Glutamatergic neuron (in vitro differentiated cells): ENCODE results near the gene TMEM205. TPM values are rescaled to one million over a fixed set of nuclear protein-coding genes. Genes with fewer than 3 reads are reported as not detected.

Source experiments
- DNase-seq: peaks from one replicate; pipeline ENCODE4 v3.0.0; 2022
- H3K27ac Mint-ChIP-seq: one replicate; pipeline ENCODE4 v1.8.0; 2020; ENCODE audit warnings: mild to moderate bottlenecking, mixed read lengths, inconsistent platforms; ENCODE audit not compliant: unreplicated experiment
- H3K27me3 Mint-ChIP-seq: one replicate; pipeline ENCODE4 v1.8.0; 2020; ENCODE audit warnings: mild to moderate bottlenecking, moderate library complexity, mixed read lengths, inconsistent platforms; ENCODE audit not compliant: unreplicated experiment
- H3K36me3 Mint-ChIP-seq: one replicate; pipeline ENCODE4 v1.8.0; 2020; ENCODE audit warnings: mild to moderate bottlenecking, mixed read lengths, inconsistent platforms; ENCODE audit not compliant: unreplicated experiment
- H3K4me1 Mint-ChIP-seq: one replicate; pipeline ENCODE4 v1.8.0; 2020; ENCODE audit warnings: mild to moderate bottlenecking, low read depth, mixed read lengths, inconsistent platforms; ENCODE audit not compliant: unreplicated experiment
- H3K4me3 Mint-ChIP-seq: one replicate; pipeline ENCODE4 v1.8.0; 2020; ENCODE audit warnings: mild to moderate bottlenecking, mixed read lengths, inconsistent platforms; ENCODE audit not compliant: unreplicated experiment
- H3K9me3 Mint-ChIP-seq: one replicate; pipeline ENCODE4 v1.8.0; 2020; ENCODE audit warnings: mild to moderate bottlenecking, moderate library complexity, mixed read lengths, inconsistent platforms; ENCODE audit not compliant: unreplicated experiment
- total RNA-seq: library from RNA; stranded (reverse); fragmentation: NEBNext Ultra II Directional; extraction: Animal tissue kit (Norgen Biotek cat#: 25700); gene quantifications from one replicate; pipeline ENCODE4 v1.2.1, GENCODE V29; 2021; ENCODE audit not compliant: unreplicated experiment
- TF ChIP-seq, protein P1 (sequence below): fragments of 200-600 bp; sonication (generic); IDR thresholded peaks from one replicate; pipeline ENCODE4 v1.5.0; 2021; ENCODE audit not compliant: partially characterized antibody, unreplicated experiment

TMEM205 gene
- total RNA-seq, 1 donor from 2014 or later = 43.1 TPM

DNA sequence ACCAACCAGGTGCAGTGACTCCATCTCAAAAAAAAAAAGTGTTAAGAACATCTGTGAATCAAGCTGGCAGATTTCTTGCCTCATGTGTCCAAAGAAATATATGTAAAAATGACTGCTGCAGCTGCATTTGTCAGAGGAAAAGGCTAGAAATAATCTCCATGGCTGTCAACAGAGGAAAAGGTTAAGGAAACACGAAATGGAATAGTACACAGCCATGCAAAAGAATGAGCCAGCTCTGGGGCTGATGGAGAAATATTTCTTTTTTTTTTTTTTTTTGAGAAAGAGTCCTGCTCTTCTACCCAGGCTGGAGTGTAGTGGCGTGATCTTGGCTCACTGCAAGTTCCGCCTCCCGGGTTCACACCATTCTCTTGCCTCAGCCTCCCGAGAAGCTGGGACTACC is 13.2 kb downstream of the TMEM205 start:
- no peak overlapping the region for H3K27ac Mint-ChIP-seq
- peaks cover 7% of the 10 kb centered on the region for H3K36me3 Mint-ChIP-seq
- H3K4me3 Mint-ChIP-seq = no peak overlapping the region
- TF ChIP-seq, protein P1, sequence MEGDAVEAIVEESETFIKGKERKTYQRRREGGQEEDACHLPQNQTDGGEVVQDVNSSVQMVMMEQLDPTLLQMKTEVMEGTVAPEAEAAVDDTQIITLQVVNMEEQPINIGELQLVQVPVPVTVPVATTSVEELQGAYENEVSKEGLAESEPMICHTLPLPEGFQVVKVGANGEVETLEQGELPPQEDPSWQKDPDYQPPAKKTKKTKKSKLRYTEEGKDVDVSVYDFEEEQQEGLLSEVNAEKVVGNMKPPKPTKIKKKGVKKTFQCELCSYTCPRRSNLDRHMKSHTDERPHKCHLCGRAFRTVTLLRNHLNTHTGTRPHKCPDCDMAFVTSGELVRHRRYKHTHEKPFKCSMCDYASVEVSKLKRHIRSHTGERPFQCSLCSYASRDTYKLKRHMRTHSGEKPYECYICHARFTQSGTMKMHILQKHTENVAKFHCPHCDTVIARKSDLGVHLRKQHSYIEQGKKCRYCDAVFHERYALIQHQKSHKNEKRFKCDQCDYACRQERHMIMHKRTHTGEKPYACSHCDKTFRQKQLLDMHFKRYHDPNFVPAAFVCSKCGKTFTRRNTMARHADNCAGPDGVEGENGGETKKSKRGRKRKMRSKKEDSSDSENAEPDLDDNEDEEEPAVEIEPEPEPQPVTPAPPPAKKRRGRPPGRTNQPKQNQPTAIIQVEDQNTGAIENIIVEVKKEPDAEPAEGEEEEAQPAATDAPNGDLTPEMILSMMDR = no peak
- H3K27me3 Mint-ChIP-seq = no peaks in the 10 kb centered on the region
- peaks cover 3% of the 10 kb centered on the region for H3K9me3 Mint-ChIP-seq
- H3K4me1 Mint-ChIP-seq = peaks cover under 1% of the 10 kb centered on the region
- no peak for DNase-seq

DNA sequence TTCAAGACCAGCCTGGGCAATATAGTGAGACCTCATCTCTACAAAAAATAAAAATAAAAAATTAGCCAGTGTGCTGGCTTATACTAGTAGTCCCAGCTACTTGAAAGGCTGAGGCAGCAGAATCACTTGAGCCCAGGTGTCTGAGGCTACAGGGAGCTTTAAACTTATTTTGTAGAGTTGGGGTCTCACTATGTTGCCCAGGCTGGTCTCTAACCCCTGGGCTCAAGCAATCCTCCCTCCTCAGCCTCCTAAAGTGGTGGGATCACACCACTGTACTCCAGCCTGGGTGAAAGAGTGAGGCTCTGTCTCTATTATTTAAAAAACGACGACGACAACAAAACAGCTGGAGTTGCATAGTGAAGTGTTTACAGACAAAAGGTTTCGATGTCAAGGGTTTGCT is 14.6 kb downstream of the TMEM205 start:
- Mint-ChIP-seq H3K4me3 (no peak overlapping the region), H3K27ac (no peak overlapping the region), H3K36me3 (peaks cover 7% of the 10 kb centered on the region), H3K4me1 (no peaks in the 10 kb centered on the region), H3K27me3 (no peaks in the 10 kb centered on the region), H3K9me3 (peaks cover 4% of the 10 kb centered on the region)
- no peak for DNase-seq
- TF ChIP-seq, protein P1 = no peak

DNA sequence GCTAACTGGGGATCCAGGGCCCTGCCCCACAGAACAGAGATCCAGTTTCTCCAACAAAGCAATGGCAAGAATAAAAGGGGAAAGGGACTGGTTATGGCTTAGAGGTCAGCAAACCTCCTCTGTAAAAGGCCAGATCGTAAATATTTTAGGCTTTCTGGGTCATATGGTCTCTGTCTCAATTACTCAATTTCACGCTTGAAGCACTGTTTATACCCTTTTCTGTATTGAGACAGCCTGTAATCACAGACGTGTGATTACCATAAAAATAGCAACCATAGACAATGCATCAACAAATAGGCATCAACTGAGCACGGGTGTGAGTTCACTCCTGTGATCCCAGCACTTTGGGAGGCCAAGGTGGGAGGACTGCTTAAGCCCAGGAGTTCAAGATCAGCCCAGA is 15.9 kb downstream of the TMEM205 start:
- H3K9me3 Mint-ChIP-seq = peaks cover 4% of the 10 kb centered on the region
- TF ChIP-seq, protein P1 = no peak
- no peak overlapping the region for H3K27ac Mint-ChIP-seq
- H3K4me1 Mint-ChIP-seq = no peaks in the 10 kb centered on the region
- no peak overlapping the region for H3K4me3 Mint-ChIP-seq
- peaks cover 2% of the 10 kb centered on the region for H3K36me3 Mint-ChIP-seq
- DNase-seq = no peak
- H3K27me3 Mint-ChIP-seq = no peaks in the 10 kb centered on the region

DNA sequence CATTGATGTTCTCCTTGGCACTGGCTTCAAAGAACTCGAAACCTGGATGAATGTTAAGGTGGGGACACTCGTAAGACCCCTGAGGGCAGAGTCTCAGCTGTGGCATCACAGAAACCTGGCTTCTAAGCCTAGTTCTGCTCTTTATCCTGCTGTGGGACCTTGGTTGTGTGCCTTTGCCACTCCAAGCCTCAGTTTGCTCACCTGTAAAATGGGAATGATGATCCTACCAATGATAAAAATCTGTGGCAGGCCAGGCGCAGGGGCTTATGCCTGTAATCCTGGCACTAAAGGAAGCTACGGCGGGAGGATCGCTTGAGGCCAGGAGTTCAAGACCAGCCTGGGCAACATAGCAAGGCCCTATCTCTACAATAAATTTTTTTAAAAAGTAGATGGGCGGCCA is 20.5 kb downstream of the TMEM205 start:
- H3K9me3 Mint-ChIP-seq = peaks cover 6% of the 10 kb centered on the region
- TF ChIP-seq, protein P1 = no peak
- peaks cover 9% of the 10 kb centered on the region for H3K4me1 Mint-ChIP-seq
- peaks cover 5% of the 10 kb centered on the region for H3K27me3 Mint-ChIP-seq
- no peak overlapping the region for H3K4me3 Mint-ChIP-seq
- no peak for DNase-seq
- H3K36me3 Mint-ChIP-seq = no peaks in the 10 kb centered on the region
- no peak overlapping the region for H3K27ac Mint-ChIP-seq

DNA sequence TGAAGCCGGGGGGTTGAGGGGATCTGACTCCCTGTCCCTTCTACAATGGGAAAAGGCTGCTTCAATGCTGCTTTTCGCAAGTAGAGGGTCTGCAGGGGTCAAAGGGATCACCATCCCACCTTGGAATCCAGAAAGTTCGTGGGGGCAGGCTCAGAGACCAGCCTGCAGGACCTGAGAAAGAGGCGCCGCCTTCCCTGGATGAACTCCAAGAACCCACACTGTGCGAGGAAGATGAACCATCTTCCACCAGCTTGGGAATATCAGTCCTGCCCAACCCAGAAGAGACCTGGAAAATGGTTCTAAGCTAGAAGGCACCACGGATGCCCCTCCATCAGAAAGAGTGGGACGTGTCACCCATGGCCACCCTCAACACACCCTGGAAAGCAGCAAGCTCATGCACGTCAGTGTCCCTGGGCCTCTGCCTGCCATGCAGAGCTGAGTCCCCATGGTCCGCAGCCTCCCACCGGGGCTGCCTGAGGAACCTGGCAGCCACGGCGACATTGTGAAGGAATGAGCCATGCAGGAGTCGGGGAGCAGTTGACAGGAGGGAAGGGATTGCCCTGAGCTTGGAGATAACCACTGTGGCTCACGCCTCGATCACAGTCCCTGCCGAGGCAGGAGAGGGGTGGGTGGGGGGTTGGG is 21.2 kb downstream of the TMEM205 start:
- Mint-ChIP-seq H3K4me3 (no peak overlapping the region), H3K36me3 (no peaks in the 10 kb centered on the region), H3K9me3 (peaks cover 5% of the 10 kb centered on the region), H3K27me3 (peaks cover 5% of the 10 kb centered on the region), H3K27ac (no peak overlapping the region), H3K4me1 (peaks cover 9% of the 10 kb centered on the region)
- TF ChIP-seq, protein P1 = no peak
- DNase-seq = no peak
